HG03025 (cell line): ENCODE measurements around the gene JAK1.
"Not testable (repeated sequence)": the region's sequence is repeated elsewhere in the genome, so short reads cannot be mapped to it uniquely, and the experiment has no call there.

Source experiments
- ATAC-seq: cut with Tn5 transposase; IDR thresholded peaks from one replicate; pipeline ENCODE4 v1.9.1; 2021; ENCODE audit warnings: mild to moderate bottlenecking, moderate library complexity; ENCODE audit not compliant: unreplicated experiment, low FRiP score

Gene JAK1

DNA sequence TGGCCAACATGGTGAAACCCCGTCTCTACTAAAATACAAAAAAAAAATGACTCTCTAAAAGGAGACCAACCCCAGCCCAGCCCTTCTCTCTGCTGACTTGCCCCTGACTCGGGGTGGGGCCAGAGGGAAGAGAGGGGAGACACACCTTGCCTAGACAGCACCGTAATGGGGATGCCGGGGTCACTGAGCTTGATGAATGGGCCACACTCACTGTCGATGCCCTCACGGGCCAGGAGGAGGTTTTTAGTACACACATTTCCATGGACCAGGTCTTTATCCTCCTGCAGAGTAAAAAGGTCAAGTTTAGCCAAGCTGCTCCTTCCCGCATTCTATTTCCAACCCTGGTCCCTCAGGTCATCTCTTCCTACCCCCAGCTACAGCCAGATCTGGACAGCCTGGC lies 121.7 kb downstream of the JAK1 start:
- ATAC-seq = no peak

DNA sequence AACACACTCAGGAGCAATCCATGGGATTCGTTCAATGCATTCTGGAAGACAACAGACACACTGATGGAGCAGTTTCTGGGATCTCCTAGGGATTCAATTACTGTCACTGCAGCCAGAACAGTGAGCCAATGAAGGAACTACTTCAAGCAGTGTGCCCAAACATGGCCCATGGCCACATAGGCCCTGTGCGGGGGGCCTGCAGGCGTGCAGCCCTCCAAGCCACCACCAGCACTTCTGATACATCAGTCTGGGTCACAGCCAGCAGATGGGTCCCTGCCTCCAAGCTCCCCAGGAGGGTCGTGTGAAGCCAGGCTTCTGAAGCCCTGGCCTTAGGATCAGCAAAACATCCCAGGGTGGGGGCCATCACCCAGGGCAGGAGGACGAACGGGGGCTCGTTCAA lies 122.2 kb downstream of the JAK1 start:
- no peak for ATAC-seq

GRCh38 chr1:64843675-64844074 lies 122.7 kb downstream of the JAK1 start:
- ATAC-seq = no peak

DNA sequence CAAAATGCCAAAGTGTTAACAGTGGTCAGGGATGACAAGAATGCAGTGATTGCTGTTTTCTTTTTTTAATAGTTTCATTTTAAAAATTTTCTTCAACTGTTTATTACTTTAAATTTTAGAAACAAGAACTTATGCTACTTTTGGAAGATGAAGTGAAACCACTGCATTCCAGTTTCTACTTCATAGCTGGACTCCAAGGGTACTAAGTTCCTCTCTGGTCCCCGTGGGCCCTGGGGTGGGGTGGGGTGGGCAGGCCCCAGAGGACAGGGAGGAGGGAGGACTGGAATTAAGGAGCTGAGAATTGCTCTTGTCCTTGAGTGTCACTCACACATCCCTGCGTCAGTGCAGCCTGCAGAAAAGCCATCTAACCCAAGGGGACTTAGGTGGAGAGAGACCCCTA lies 124.1 kb downstream of the JAK1 start:
- no peak for ATAC-seq

- no peak for ATAC-seq
Measured at GRCh38 chr1:64841330-64842065, 124.9 kb downstream of the JAK1 start.

- no peak for ATAC-seq
Measured at GRCh38 chr1:64839732-64840405, 126.5 kb downstream of the JAK1 start.

DNA sequence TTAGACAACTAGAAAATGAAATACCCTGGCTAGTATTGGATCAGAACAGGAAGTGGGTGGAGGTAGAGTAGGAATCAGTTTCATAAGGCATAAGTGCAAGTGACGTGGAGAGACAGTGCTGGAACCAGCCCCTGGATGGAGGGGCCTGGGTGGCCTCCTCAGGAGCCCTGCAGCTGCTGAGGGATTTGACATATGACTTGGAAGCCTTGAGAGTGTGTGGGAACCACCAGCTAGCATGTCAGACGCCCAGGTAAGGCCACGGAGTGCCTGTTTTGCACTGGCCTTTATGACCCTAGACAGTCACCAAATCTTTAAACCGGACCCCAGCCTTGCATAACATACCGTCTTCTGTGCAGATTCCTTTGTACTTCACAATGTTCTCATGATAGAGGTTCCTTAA lies 127.1 kb downstream of the JAK1 start:
- ATAC-seq = no peak

DNA sequence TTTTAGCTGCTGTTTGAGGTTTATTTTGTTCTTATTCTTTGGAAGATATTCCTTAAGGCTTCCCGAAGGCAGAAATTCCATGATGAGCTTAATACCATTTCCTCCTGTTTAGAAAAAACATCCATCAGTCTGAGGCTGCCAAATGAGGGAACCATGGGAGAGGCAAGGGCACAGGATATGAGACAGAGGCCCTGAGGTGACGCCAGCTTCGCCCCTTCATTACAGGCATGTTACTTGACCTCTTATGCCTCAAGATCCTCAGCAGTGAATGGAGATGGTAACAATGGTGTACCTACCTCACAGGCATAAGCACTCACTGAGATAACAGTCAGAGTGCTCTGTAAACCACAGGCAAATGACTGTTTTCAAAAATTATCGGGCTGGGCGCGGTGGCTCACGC lies 127.9 kb downstream of the JAK1 start:
- ATAC-seq = no peak

DNA sequence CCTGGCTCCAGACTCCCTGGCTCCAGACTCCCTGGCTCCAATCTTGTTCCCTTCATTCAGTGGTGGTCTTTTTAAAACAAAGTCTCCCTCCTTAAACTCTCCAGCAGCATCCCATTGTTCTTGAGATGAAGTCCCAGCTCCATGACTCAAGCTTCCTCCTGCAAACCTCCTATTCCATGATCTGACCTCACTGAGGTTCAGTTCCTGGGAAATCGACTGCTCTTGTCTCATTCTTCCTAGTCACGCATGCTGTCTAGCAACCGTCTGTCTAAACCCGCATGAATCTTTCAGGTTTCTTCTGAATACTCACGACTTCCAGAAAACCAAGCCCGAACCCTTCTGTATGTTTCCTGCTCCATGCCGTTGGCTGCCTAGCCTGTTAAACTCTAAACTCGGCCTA lies 129.5 kb downstream of the JAK1 start:
- ATAC-seq = no peak

DNA sequence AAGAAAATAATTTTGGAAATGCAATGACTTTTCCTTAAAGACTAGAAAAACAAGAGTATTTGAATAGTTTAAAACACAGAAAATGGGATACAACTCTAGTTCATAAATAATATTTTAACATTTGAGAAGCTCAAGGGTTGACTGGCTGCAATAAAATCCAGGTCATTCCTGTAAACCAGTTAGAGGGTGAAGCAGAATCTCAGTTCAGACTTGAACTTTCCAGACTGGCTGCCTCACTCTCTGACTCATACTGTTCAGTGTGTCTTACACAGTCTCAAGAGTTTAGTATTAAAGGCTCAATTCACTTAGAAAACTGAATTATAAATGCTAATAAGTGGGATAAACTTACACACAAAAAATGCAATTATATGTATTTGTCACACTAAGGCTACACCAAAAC lies 131.6 kb downstream of the JAK1 start:
- ATAC-seq = no peak

DNA sequence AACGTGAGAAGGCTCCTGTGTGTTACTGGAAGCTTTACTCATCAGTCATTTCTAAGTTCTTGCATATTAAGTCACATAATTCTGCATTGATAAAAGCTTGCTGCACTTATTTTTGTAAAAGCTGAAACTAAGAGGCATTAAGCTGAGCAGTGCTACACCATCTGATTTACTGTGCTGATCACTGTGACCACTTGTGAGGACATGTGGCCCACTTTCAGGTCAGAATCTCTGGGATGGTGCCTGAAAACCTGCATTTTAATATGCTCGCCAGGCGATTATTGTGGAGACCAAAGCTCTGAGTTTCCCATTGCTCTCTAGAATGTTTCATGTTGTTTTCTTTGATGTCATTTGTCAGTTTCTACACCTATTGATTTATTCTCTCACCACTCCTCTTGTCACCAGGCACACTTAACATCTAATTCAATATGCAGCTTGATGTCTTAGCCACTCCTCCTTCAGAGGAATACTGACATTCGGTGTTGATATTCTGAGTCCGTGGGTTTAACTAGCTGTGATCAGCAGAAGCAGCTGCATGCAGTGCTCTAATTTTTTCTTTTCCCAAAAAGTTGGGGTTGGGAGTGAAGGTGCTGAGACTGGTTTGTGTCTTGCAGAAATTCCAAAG lies 136.2 kb downstream of the JAK1 start:
- no peak for ATAC-seq

GRCh38 chr1:64829411-64830029 lies 136.8 kb downstream of the JAK1 start:
- ATAC-seq = no peak

- no peak for ATAC-seq
Measured at GRCh38 chr1:64828829-64829228, 137.5 kb downstream of the JAK1 start.

GRCh38 chr1:64826991-64827390 lies 139.4 kb downstream of the JAK1 start:
- ATAC-seq = no peak

GRCh38 chr1:64823691-64824476 lies 142.5 kb downstream of the JAK1 start:
- no peak for ATAC-seq

GRCh38 chr1:64822621-64823020 lies 143.7 kb downstream of the JAK1 start:
- ATAC-seq = no peak

DNA sequence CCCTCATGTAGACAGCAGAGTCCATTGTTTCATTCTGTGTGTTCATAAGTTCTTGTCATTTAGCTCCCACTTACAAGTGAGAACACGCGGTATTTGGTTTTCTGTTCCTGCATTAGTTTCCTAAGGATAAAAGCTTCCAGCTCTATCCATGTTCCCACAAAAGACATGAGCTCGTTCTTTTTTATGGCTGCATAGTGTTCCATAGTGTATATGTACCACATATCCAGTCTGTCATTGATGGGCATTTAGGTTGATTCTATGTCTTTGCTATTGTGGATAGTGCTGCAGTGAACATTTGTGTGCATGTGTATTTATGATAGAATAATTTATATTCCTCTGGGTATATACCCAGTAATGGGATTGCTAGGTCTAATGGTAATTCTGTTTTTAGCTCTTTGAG lies 145.8 kb downstream of the JAK1 start:
- not testable (repeated sequence) for ATAC-seq

- ATAC-seq = not testable (repeated sequence)
Measured at GRCh38 chr1:64817364-64817763, 149.0 kb downstream of the JAK1 start.

- ATAC-seq = no peak
Measured at GRCh38 chr1:64814427-64814826, 151.9 kb downstream of the JAK1 start.

GRCh38 chr1:64811131-64811530 lies 155.2 kb downstream of the JAK1 start:
- no peak for ATAC-seq

GRCh38 chr1:64810001-64810400 lies 156.3 kb downstream of the JAK1 start:
- ATAC-seq = no peak
